HUES48 (cell line): ENCODE measurements around the gene FAM204A.

Source experiments
- H3K27ac ChIP-seq: one replicate; pipeline ENCODE4 v1.7.0; 2013; ENCODE audit warnings: low read depth, low read length, inconsistent platforms
- H3K27me3 ChIP-seq: 2 replicates; pipeline ENCODE4 v1.6.1; 2013; ENCODE audit warnings: mild to moderate bottlenecking, low read length; ENCODE audit not compliant: control insufficient read depth, insufficient read depth
- H3K36me3 ChIP-seq: 2 replicates; pipeline ENCODE4 v1.6.1; 2013; ENCODE audit warnings: low read length; ENCODE audit not compliant: control insufficient read depth, insufficient read depth
- H3K4me1 ChIP-seq: 2 replicates; pipeline ENCODE4 v1.6.1; 2013; ENCODE audit warnings: mild to moderate bottlenecking, low read length; ENCODE audit not compliant: control insufficient read depth, insufficient read depth
- H3K4me3 ChIP-seq: 2 replicates; pipeline ENCODE4 v1.5.1; 2013; ENCODE audit warnings: mild to moderate bottlenecking, low read depth, low read length
- H3K9ac ChIP-seq: 2 replicates; pipeline ENCODE4 v1.6.1; 2013; ENCODE audit warnings: mild to moderate bottlenecking, low read depth, low read length, moderate library complexity
- H3K9me3 ChIP-seq: 2 replicates; pipeline ENCODE4 v1.6.1; 2013; ENCODE audit warnings: low read length; ENCODE audit not compliant: control insufficient read depth, insufficient read depth

FAM204A gene

DNA sequence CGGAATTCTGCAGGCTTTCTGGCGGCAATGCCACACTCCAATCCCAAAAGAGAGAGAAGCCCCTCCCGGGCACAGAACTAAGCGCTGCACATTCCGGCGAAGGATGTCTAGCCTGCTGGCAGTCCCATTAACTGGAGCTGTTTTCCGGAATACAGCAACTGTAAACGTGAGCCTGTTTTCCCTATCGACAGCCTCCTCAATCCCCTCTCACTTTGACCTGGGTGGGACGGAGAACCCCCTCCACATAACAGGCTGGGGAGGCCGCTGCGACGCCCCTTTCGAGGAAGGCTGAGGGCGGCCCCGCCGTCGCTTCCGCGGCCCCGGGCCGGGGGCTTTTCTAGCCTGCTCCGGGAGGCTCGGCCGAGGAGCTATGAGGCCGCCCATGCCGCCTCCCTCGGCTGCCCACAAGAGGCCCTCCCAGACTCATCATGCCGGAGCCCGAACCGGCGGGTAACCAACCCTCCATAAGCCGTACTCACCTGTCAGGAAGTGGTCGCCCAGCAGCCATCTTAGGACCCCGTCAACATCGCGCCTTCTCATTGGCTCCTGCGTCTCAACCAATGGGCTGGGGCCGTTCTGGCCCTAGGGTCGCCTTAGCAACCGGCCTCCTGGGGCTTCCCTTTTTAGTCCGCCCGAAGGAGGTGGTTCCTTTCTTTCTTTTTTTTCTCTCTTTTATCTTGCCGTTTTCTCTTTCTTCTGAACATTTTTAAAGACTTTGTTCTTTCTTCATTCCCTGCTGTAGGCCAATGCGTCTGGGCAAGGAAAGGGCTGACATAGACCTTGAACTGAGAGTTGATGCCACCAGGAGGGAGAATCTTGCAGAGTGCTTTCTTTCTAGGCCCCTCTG, at the start of gene FAM204A:
Gene FAM204A (minus strand): TSS at position 534 of the 847 bp plus-strand sequence. CDS start 5,909 bp downstream, outside the sequence.
- Histone ChIP-seq H3K4me3 (peak within 1 kb of the TSS; percentile 96), H3K36me3 (peaks cover 7% of the 10 kb centered on the region; the same call in 1 of the 2 replicates), H3K4me1 (peaks cover 8% of the 10 kb centered on the region; the same call in 1 of the 2 replicates), H3K9ac (peak within 1 kb of the TSS; percentile 67), H3K27me3 (no peaks in the 10 kb centered on the region), H3K27ac (peak within 1 kb of the TSS; percentile 88), H3K9me3 (no peaks in the 10 kb centered on the region)

DNA sequence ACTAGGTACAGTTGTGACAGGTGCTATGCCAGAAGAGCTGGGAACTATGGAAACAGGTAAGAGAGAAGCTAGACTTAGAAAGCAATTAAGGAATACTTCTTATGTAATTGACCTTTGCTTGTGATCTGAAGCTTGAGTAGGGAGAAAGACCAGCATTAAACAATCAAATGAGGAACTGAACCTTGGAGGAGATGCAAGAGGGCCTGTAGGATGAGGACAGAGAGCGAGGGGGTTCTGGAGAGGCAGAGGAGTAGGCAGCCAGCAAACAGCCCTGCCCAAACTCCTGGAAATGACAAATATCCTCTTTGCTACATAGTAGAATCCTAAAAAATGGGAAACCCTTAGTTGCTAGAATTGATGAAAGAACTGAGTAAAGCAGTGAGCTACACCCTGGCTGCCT, 41.6 kb upstream of the FAM204A start:
- H3K4me1 ChIP-seq = no peaks in the 10 kb centered on the region
- H3K27me3 ChIP-seq = no peaks in the 10 kb centered on the region
- H3K36me3 ChIP-seq = no peaks in the 10 kb centered on the region
- H3K27ac ChIP-seq = no peak overlapping the region
- no peak overlapping the region for H3K9ac ChIP-seq
- no peak overlapping the region for H3K4me3 ChIP-seq
- no peaks in the 10 kb centered on the region for H3K9me3 ChIP-seq

DNA sequence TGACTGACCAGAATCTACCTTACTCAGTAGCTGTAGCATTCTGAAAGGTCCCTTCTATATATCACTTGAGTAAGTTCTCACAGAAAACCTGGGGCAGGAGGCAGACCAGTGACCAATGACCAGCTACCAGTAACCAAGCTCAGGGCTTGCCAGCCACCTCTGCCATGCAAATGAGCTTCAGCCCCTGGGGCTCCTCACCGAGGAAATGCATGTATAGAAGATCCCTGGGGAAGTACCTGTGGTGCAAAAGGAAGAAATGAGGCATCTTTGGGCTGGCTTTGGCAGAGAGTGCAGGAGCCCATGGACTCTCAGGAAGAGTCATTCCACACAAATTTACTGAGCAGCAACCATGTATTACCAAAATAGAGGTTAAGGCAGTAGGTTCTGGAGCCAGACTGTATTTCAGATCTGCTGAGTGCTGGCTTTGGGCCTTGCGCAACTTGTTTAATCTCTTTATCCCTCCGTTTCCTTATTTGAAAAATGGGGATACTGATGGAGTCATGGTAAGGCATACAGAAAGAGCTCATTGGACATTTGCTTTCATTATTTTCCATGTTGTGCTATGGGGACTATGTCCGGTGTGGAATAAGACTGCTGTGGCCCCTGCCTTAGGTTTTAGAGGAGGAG, 41.1 kb upstream of the FAM204A start:
- Histone ChIP-seq H3K27ac (no peak overlapping the region), H3K4me3 (no peak overlapping the region), H3K36me3 (no peaks in the 10 kb centered on the region), H3K4me1 (no peaks in the 10 kb centered on the region), H3K9ac (no peak overlapping the region), H3K27me3 (no peaks in the 10 kb centered on the region), H3K9me3 (no peaks in the 10 kb centered on the region)

DNA sequence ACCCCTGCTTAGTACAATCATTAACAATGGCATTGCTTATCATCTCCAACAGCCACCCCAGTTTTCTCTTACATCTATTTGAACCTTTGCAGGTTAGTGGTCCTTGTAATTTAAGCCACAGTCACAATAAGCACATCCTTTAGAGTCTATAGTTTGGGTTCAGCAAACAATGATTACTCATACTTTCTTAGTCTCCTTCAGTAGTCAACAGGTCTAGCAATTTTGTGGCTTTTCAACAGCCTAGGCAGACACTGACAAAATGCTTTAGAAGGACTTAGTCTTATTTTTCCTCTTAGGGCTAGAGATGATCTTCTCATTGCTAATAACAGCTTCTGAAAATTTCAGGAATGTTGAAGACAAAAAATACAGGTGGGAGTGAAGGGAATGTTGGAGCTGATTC, 32.3 kb upstream of the FAM204A start:
- H3K27me3 ChIP-seq = no peaks in the 10 kb centered on the region
- no peak overlapping the region for H3K9ac ChIP-seq
- no peaks in the 10 kb centered on the region for H3K4me1 ChIP-seq
- H3K36me3 ChIP-seq = no peaks in the 10 kb centered on the region
- H3K4me3 ChIP-seq = no peak overlapping the region
- H3K9me3 ChIP-seq = no peaks in the 10 kb centered on the region
- no peak overlapping the region for H3K27ac ChIP-seq

DNA sequence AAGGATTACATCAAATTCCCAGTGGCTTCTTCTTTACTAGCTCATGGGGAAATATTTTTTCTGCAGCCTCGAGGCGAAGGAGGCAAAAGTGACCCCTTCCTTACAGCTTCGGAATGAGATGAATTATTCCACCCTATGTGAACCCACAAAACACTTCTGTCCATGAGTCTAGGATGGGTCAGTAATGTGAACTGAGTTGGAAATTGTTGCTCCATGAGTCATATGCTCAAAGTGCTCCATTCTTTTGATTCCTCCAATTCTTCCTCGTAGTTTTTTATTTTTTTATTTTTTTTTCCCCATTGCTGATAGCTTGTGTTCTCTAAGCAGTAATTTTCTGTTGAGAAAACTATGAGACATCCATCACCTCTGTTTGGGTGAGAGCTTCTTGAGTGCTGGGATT, 31.7 kb upstream of the FAM204A start:
- Histone ChIP-seq H3K9ac (no peak overlapping the region), H3K36me3 (no peaks in the 10 kb centered on the region), H3K27me3 (no peaks in the 10 kb centered on the region), H3K27ac (no peak overlapping the region), H3K9me3 (no peaks in the 10 kb centered on the region), H3K4me1 (no peaks in the 10 kb centered on the region), H3K4me3 (no peak overlapping the region)

DNA sequence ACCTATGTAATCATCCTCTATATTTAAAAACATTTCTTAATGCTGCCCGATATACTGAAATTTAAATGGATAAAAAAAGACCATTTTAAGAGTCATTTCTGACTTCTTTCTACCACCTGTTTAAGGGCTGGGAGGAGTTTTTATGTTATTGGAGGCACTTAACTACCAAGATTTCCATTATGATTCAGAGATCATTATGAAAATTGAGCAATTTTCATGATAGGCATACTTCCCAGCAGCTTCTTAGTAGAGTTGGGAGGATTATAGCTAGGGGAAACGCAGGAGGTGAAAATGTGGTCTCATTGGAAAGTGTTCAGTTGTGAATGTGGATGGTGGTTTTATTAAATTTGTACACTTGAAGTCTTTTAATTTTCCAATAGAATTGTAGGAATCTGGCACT, 28.4 kb upstream of the FAM204A start:
- peaks cover 4% of the 10 kb centered on the region; the same call in 1 of the 2 replicates for H3K9me3 ChIP-seq
- no peaks in the 10 kb centered on the region for H3K36me3 ChIP-seq
- H3K9ac ChIP-seq = no peak overlapping the region
- no peaks in the 10 kb centered on the region for H3K27me3 ChIP-seq
- no peak overlapping the region for H3K4me3 ChIP-seq
- no peaks in the 10 kb centered on the region for H3K4me1 ChIP-seq
- no peak overlapping the region for H3K27ac ChIP-seq

DNA sequence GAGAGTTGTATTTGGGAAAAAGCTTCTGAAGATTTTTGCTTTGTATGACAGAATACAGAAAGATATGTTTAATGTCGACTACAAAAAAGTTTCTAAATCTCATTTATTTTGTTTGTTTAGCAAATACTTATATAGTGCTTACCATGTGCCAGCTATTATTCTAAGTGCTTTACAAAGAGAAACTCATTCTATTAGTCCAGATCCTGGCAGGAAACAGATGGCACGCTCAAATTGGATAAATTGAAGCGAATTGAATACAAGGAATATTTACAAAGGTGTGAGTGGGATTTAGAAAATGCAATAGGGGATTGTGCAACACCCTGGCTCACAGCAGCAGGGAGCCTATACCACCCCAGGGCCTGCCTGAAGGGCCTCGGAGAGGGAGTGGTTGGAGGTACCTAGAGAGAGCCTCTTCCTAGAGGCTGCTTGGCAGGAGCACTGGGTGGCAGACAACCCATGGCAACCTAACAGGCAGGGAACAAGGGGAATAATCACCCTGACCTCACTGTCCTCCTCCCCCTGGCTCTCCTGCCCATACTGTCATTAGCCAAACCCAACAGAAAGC, 27.6 kb upstream of the FAM204A start:
- no peaks in the 10 kb centered on the region for H3K27me3 ChIP-seq
- H3K9me3 ChIP-seq = peaks cover 6% of the 10 kb centered on the region; the same call in 1 of the 2 replicates
- H3K9ac ChIP-seq = no peak overlapping the region
- H3K4me3 ChIP-seq = no peak overlapping the region
- H3K4me1 ChIP-seq = no peaks in the 10 kb centered on the region
- no peaks in the 10 kb centered on the region for H3K36me3 ChIP-seq
- H3K27ac ChIP-seq = no peak overlapping the region

DNA sequence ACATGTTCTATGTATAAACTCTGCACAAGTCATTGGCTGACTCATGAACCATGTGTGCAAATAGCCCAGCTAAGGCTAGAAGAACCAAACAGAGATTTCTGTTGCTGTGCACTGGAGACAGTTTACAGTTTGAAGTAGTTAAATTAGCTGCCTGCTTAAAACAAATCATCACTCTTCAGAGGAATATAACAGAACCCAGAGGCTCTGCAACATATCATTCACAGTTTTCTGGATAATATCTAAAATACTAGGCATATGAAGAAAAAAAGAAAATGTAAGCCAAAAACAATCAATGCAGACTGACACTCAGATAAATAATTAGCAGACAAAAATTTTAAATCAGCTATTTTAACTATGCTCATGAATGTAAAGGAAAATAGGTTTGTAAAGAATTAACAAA, 23.6 kb upstream of the FAM204A start:
- H3K36me3 ChIP-seq = no peaks in the 10 kb centered on the region
- H3K9ac ChIP-seq = no peak overlapping the region
- no peaks in the 10 kb centered on the region for H3K4me1 ChIP-seq
- no peak overlapping the region for H3K27ac ChIP-seq
- no peak overlapping the region for H3K4me3 ChIP-seq
- H3K27me3 ChIP-seq = no peaks in the 10 kb centered on the region
- peaks cover 6% of the 10 kb centered on the region; the same call in 1 of the 2 replicates for H3K9me3 ChIP-seq

DNA sequence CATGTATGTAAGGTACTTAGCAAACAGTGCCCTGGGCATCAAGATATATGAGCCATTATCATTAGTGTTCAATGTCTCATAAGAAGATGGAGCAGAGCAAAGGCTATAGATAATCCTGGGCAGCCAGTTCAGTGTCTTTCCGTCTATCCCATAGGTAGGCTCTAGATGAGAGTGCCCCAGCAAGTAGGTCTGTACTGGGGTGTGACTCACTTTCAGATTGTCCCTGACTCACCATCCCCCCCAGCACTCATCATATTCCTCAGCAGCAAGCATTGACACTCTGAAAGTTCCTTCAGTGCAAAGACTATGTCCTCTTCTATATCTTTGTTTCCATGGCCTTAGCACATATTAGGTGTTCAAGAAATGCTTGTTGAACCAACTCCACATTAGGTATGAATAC, 20.0 kb upstream of the FAM204A start:
- Histone ChIP-seq H3K36me3 (no peaks in the 10 kb centered on the region), H3K9ac (no peak overlapping the region), H3K9me3 (peaks cover 6% of the 10 kb centered on the region; the same call in 1 of the 2 replicates), H3K27ac (no peak overlapping the region), H3K4me3 (no peak overlapping the region), H3K4me1 (no peaks in the 10 kb centered on the region), H3K27me3 (no peaks in the 10 kb centered on the region)

DNA sequence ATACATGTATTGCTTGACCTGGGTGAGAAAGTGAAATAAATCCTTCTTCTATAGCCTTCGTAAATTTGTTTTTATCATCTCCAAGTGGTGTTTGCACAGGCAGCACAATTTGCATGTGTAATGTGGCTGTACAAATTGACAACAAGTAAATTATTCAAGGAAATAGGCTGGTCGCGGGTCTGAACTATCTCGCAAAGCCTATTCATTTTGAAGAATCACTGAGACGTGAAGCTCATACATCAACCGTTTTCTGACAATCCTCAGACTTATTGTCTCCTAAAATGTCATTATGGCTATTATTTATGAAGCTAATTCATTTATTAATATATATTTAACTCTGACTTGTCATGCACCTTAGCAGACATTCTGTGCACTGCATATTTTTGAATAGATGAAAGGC, 16.2 kb upstream of the FAM204A start:
- no peaks in the 10 kb centered on the region for H3K27me3 ChIP-seq
- H3K4me3 ChIP-seq = no peak overlapping the region
- H3K9ac ChIP-seq = no peak overlapping the region
- no peaks in the 10 kb centered on the region for H3K4me1 ChIP-seq
- no peaks in the 10 kb centered on the region for H3K36me3 ChIP-seq
- no peaks in the 10 kb centered on the region for H3K9me3 ChIP-seq
- no peak overlapping the region for H3K27ac ChIP-seq

DNA sequence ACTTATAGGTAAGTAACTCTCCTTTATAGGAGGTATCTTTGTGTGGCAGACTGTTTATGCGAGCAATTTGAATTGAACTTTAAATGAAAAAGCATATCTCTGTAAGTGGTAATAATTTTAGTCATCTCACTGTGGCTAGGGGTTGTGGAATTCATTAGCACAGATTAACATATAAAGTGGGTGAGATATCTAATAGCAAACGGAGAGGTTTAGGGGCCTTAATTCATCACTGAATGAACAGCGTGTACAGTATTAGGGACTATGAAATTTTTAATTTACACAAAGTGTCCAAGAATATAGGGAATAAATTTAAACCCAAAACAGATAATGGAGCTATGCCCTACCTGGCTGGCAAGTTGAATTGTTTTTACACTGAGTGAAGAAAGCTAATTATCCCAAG, 15.7 kb upstream of the FAM204A start:
- Histone ChIP-seq H3K27ac (no peak overlapping the region), H3K36me3 (no peaks in the 10 kb centered on the region), H3K4me1 (no peaks in the 10 kb centered on the region), H3K9me3 (no peaks in the 10 kb centered on the region), H3K27me3 (no peaks in the 10 kb centered on the region), H3K9ac (no peak overlapping the region), H3K4me3 (no peak overlapping the region)
